GM21360 (cell line): Measurements from ENCODE around the gene SYNGR1.

Experiments used
- ATAC-seq: cut with Tn5 transposase; IDR thresholded peaks from one replicate; pipeline ENCODE4 v1.9.1; 2021; ENCODE audit warnings: mild to moderate bottlenecking, moderate library complexity; ENCODE audit not compliant: unreplicated experiment

SYNGR1 gene

DNA sequence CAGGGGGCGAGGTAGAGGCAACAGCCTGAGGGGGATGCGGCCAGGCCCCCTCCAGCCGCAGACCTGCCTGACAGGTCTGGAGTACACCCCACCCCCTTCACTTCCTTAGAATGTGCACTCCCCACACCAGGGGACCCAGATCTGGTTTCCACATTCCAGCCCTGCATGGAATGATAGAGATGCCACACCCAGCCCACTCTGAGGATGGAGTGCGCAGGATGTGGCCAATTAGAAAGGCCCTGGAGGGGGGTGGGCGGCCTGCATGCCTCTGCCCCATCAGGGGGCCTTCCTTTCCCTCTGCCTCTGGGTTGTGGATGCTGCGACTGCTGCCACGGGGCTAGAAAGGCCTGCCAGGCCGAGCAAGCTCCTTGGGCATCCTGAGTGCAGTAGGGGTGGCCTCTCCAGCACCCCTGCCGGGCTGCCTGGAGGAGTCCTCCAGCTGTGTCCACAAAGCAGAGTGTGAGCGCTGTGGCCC lies 78.8 kb downstream of the SYNGR1 start:
- no peak for ATAC-seq

DNA sequence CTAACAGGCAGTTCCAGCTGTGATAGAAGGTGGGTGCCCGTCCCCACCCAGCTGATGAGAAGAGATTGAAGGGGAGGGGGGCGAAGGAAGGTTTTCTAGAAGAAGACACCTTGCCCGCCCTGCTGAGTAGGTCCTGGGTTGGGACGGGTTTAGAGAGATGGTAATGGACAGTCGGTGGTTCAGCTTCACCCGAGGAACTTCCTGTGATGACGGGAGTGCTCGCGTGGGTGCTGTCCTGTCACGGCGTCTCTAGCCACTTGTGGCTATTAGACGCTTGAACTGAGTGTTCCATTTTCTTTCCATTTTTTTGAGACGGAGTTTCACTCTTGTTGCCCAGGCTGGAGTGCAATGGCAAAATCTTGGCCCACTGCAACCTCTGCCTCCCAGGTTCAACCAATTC lies 79.4 kb downstream of the SYNGR1 start:
- no peak for ATAC-seq

DNA sequence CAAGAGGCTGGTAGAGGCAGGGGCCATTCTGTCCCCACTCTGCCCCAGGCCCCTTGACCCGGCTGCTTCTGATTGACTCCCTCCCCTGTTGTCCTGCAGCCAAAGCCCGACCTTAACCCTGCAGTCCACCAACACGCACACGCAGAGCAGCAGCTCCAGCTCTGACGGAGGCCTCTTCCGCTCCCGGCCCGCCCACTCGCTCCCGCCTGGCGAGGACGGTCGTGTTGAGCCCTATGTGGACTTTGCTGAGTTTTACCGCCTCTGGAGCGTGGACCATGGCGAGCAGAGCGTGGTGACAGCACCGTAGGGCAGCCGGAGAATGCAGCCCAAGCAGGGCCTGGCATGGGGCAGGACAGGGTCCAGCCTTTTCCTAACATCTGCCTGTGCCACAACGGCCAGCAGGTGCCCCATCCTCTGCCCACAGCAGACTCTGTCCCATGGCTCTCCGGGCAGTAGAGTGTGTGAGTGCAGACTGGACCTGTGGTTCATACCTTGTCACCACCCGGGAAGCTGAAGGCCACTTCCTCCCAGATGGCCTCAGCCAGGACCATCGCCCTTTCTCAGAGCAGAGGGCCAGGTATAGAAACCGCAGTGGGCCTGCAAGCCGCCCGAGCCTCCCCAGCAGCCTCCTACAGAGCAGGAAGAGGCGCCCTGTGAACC lies 80.3 kb downstream of the SYNGR1 start:
- no peak for ATAC-seq

DNA sequence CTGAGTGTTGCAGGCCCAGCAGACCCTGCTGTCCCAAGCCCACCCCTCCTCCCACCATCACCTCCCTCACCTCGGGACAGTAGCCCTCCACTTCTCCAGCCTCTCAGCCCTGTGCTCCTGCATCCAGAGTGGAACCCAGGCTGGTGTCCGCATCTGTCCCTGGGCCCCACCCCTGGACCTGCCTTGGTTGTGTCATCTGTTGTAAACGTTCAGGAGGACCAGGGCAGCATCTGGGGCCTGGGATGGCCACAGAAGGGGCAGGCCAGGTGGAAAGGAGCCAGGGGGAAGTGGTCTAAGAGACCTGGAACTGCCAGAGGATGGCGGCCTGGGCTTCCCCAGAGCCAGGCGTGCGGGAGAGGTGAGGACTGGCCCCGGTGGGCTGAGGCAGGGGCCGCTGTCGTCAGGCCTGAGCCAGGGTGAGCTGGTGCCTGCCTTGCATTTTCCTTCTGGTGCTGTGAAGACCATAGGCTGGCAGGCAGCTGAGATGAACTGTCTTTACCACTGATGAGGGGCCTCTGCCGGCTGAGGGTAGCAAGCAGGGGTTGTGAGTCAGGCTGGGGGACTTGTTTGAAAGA lies 80.9 kb downstream of the SYNGR1 start:
- ATAC-seq = no peak

DNA sequence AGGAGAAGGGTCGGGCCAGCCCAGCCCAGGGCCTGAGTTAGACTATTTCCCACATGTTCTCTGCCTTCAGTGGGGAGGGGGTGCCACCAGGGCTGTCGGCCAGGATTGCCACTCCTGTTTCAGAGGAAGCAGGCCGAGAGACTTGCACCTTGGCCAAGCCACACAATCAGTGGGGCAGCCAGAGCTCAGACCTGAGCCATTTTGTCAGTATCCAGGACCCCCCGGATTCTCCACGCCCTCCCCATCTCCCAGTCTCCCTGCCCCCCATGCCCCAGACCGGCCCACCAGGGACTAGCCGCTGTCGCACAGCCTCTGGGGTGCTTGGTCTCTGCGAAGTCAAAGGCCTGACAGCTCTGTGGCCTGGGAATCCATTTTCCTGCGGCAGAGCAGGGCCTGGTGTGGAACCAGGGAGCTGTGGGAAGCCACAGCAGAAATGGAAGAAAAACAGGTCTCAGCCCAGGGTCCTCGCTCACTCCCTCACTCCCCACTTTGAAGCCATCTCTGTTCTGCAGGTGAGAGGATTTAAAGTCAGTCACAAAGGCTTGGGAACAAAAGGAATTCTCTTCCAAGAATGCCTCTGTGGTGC lies 81.5 kb downstream of the SYNGR1 start:
- ATAC-seq = no peak

DNA sequence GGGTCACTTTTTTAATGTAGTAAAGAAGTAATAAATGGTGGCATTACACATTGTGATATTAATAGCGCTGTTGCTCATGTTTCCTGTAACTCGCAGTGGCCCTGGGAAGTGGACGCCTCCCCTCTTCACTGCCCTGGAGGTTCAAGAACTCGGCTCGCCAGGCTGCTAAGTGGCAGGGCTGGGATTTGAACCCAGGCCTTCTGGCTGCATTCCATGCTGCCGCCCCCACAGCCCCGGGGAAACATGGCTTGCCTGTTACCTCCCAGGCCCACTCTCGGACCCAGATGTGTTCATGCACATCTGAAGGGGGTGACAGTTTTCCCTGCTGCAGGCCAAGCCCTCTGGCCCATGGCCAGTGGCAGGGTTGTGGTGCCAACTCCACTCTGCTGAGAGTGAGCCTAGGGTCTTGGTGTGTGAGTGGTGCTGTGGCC lies 82.0 kb downstream of the SYNGR1 start:
- no peak for ATAC-seq

DNA sequence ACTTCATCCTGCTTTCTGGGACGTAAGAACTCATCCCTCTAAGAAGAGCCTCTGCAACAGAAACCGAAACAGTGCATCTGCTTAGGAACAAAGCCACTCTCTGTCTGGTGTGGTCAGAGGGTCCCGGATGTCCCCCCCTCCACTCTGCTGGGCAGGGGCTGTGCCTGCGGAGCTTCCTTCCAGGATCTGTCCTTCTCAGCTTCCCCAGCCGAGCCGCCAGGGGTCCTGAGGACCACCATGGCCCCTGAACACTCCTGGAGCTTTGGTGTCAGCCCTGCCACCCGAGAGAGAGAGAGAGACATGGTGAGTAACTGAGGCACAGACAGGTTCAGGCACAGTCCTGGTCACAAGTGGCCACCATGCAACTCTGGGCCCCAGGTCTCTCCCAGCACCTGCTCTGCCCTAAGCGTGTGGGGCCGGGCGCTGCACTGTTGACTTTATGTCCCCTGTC lies 82.6 kb downstream of the SYNGR1 start:
- no peak for ATAC-seq

DNA sequence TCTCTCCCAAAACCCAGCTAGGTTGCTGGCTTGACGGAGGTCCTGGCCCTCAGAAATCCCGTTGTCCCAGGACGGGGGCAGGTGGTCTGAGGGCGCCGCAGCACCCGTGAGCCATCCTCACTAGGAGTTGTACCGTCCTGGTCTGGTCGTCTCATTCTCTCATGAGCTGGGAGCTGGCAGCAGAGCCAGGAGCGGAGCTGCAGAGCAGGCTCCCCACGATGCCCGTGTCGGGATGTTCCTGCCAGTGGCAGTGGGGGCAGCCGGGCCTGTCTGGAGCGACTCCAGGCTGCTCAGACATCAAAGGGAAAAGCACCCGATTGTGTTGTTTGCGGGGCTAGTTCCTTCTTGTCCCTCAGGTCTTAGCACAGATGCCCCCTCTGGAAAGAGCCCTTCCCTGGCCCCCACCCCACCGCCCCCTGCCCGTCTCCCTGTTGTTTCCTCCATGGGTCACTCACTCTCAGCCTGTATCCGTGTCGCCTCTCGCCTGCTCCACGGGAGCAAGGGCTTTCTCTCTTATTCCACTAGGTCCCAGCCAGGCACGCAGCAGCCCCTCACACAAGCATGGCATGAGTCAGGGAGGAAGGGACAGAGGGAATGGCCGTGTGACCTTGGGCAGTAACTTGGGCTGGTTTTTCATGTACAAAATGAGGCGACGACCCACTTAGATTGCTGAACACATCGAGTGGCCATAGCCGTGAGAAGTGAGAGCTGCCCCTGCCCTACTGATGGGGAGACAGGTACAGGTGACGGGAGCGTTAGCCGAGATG lies 83.9 kb downstream of the SYNGR1 start:
- no peak for ATAC-seq

DNA sequence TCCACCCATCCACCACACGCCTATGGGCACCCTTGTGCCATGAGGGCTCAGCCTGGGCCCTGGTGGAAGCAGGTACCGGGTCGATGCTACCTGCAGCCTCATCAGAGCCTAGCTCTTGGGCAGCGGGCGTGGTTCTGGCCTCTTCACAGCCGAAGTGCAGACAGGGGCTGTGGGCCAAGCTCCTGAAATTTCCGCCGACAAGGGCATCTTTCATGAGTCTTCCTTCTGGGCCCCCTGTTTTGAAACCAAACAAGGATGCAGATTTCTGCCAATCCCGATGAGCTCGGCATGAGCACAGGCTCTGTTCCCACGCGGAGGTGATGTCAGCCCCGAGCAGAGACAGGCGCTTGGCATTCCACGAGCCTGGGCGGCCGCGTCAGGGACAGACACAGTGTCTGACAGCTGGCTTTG lies 84.5 kb downstream of the SYNGR1 start:
- no peak for ATAC-seq

DNA sequence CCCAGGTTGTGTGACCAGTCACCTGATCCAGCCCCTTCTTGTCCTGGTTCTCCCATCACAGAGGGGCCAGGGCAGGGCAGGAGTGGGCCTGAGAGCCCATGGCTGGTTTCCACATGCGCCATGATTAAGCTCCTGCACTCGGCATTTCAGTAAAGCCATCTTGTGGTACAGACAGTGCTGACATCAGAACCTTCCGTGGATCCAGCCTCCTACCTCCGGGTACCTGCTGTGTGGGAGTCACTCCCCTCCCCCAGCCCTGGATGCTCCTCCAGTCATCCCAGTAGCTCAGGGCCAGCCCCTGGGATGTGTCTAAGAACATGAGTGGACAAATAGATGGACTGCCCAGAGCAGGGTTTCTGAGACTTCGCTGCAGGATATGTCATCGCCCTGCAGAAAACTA lies 84.9 kb downstream of the SYNGR1 start:
- ATAC-seq = no peak
